Epithelial cell of esophagus (primary cell): Measurements from ENCODE around the gene OR8B8.

Source experiments
- DNase-seq: peaks from one replicate; pipeline ENCODE4 v3.0.0; 2010; ENCODE audit warnings: low read depth
- H3K4me3 ChIP-seq: 2 replicates; pipeline ENCODE4 v1.5.1; 2011; ENCODE audit warnings: mild to moderate bottlenecking, low read length, control low read depth
- TF ChIP-seq, protein P1 (sequence below): IDR thresholded peaks from 2 replicates; pipeline ENCODE4 v1.5.1; 2011; ENCODE audit warnings: low read depth, mild to moderate bottlenecking, low read length, control low read depth, inconsistent platforms; ENCODE audit not compliant: insufficient read depth; ENCODE audit errors: missing control alignments

Gene OR8B8

DNA sequence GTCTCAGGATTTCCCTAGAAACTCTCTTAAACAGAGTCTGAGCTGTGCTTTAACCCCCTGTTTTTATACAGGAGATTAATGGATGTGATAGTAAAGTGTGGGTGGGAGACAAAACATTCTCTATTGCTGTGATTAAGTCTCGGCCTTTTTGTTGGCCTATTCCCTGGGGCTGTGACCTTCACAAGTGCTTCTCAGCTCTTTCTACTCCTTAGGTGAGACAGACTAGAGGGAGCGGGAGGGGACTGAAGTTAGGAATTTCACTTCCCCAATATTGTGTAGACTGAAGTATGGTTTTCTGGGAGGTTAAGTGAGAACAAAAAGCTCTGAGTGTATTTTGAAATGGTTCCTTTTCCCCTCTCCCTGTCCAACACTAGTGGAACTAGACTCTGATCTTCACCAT is 29.8 kb upstream of the OR8B8 start:
- TF ChIP-seq, protein P1, sequence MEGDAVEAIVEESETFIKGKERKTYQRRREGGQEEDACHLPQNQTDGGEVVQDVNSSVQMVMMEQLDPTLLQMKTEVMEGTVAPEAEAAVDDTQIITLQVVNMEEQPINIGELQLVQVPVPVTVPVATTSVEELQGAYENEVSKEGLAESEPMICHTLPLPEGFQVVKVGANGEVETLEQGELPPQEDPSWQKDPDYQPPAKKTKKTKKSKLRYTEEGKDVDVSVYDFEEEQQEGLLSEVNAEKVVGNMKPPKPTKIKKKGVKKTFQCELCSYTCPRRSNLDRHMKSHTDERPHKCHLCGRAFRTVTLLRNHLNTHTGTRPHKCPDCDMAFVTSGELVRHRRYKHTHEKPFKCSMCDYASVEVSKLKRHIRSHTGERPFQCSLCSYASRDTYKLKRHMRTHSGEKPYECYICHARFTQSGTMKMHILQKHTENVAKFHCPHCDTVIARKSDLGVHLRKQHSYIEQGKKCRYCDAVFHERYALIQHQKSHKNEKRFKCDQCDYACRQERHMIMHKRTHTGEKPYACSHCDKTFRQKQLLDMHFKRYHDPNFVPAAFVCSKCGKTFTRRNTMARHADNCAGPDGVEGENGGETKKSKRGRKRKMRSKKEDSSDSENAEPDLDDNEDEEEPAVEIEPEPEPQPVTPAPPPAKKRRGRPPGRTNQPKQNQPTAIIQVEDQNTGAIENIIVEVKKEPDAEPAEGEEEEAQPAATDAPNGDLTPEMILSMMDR = no peak
- no peak overlapping the region for H3K4me3 ChIP-seq
- no peak for DNase-seq

DNA sequence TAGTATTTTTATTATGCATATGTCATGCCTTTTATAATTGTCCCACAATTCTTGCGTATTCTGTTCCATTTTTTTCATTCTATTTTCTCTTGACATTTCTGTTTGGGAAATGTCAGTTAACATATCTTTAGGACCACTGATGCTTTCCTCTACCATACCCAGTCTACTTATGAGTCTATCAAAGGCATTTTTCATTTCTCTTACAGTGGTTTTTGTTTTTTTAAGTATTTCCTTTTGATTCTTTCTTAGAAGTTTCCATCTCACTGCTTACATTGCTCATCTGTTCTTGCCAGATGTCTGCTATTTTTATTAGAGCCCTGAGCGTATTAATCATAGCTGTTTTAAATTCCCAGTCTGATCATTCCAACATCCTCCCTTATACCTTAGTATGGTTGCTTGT is 29.3 kb upstream of the OR8B8 start:
- no peak overlapping the region for H3K4me3 ChIP-seq
- TF ChIP-seq, protein P1 = no peak
- DNase-seq = no peak

DNA sequence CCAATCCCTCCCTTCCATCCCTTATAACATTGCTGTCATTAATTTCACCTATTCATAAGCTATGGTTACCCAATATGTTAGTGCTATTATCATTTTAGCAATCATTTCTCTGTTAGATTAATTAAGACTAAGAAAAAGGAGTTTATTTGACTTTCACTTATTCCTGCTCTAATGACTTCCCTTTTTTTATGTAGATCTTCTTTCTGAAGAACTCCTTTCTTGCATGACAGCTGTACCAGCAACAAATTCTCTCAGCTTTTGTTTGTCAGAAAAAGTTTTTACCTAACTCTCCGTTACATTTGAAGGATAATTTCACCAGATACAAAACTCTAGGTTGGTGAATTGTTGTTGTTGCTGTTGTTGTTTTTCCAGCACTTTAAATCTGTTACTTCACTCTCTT is 28.6 kb upstream of the OR8B8 start:
- DNase-seq = no peak
- TF ChIP-seq, protein P1 = no peak
- no peak overlapping the region for H3K4me3 ChIP-seq

DNA sequence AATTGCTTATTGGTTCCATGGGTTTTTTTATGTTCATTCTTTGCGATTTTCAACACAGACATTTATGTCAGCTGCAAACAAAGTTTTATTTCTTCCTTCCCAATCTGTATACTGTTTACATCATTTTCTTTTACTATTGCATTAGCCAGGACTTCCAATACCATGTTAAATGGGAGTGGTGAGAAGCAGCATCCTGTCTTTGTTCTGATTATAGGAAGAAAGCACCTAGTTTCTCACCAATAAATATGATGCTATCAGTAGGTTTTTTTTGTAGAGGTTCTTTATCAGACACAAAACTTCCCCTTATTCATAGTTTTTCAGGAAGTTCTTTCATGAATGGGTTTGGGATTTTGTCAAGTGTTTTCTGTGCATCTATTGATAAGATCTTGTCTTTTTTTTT is 28.0 kb upstream of the OR8B8 start:
- TF ChIP-seq, protein P1 = no peak
- no peak overlapping the region for H3K4me3 ChIP-seq
- DNase-seq = no peak

DNA sequence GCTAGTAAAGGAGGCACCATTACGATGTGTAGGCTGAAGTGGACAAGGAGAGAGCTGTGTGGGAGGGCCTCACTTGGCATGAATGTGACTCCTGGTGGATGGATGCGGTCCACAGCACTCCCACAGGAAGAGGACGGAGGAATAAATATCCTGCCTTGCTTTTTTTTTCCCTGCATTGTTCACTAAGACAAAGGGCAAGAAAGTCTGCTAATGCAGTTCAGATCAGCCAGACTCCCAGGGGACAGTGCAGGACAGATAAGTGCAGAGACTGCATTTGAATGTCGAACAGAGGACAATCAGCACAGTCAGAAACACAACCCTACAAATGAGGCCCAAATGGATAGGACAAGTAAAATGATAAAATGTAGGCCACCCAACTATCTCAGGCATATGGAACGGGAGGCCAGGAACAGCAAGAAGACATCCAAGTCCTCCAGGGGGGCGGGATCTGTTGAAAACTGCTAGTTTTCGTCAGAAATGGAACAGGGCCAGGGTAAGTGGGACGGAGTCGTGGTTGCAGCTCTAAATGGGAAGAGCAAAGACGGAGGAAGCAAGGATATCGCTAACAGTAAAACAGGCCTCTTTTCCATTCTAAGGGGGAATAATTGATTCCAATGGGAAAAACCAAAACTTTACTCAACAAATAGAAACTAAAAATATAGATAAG is 25.2 kb upstream of the OR8B8 start:
- no peak overlapping the region for H3K4me3 ChIP-seq
- TF ChIP-seq, protein P1 = no peak
- DNase-seq = no peak

DNA sequence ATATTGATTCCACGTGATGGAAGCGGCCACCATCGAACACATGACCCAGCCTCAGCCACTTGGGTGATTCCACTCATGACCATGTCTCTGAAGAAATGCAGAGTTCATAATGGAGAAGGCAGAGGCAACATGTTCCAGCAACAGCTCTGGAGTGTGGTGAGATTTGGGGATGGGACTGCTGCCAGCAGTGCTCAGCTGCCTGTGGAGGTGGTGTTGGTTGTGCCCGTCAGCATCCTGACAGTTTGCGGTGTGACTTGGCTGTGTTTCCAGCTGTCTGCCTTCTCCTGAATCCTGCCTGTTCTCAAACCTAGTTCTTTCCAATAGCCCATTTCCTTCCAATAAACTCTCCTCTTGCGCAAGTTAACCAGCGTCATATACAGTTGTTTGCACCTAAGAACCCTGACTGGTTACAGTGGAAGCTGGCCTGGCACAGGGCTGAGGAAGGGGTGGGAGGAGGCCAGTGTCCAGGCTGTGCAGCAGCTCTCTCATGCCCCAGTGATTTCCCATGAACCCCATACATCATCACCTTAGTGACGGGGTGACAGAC is 22.0 kb upstream of the OR8B8 start:
- no peak for DNase-seq
- TF ChIP-seq, protein P1 = no peak
- no peak overlapping the region for H3K4me3 ChIP-seq

DNA sequence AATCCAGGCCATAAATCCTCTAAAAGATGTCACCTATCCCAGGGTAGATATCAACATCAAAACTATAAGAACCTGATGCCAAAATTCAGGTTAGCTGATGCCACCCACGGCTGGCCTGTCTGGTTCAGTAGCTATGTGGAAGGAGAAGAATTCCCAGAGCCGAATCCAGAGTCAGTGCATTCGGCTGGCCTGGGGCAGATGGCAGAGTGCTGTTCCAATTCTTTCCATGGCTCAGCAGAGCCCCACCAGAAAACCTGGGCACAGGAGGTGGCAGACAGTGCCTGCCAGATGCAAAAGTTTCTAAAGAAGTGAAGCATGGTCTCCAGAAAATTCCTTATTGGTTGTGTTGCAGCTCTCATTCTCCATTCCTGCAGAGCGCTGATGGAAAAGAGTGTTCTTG is 19.9 kb upstream of the OR8B8 start:
- TF ChIP-seq, protein P1 = no peak
- no peak overlapping the region for H3K4me3 ChIP-seq
- DNase-seq = no peak
